SK-N-SH treated with all-trans-retinoic acid at 6 μM for 48 hours (cell line): ENCODE data around the gene PHF21B.

Experiments used
- ATAC-seq: fragments of 200-7000 bp; cut with Tn5 transposase; 3 replicates; pipeline ENCODE4 v1.9.1; 2020; ENCODE audit warnings: mild to moderate bottlenecking, moderate library complexity
- ARNTL ChIP-seq: fragments of 450-650 bp; formaldehyde crosslinking; IDR thresholded peaks from 2 replicates; pipeline ENCODE4 v1.5.0; 2020; ENCODE audit warnings: low read depth, mild to moderate bottlenecking, moderate library complexity, borderline replicate concordance
- BACH2 ChIP-seq: fragments of 250-450 bp; sonication (Bioruptor Pico); IDR thresholded peaks from 2 replicates; pipeline ENCODE4 v1.9.0; 2021; ENCODE audit warnings: mild to moderate bottlenecking, borderline replicate concordance
- ESRRG ChIP-seq: fragments of 250-450 bp; sonication (Bioruptor Pico); IDR thresholded peaks from 2 replicates; pipeline ENCODE4 v1.6.1; 2021; ENCODE audit warnings: mild to moderate bottlenecking
- GLIS3 ChIP-seq: fragments of 250-450 bp; sonication (Bioruptor Pico); IDR thresholded peaks from 2 replicates; pipeline ENCODE4 v1.5.0; 2020; ENCODE audit warnings: mild to moderate bottlenecking, moderate library complexity
- ISL1 ChIP-seq: fragments of 250-450 bp; sonication (Bioruptor Pico); IDR thresholded peaks from 2 replicates; pipeline ENCODE4 v2.1.2; 2022; ENCODE audit warnings: mild to moderate bottlenecking, moderate library complexity
- OSR1 ChIP-seq: fragments of 250-450 bp; sonication (Bioruptor Pico); IDR thresholded peaks from 2 replicates; pipeline ENCODE4 v1.8.0; 2022; ENCODE audit warnings: moderate library complexity, mild to moderate bottlenecking, inconsistent platforms
- PPARA ChIP-seq: fragments of 250-450 bp; sonication (Bioruptor Pico); IDR thresholded peaks from 2 replicates; pipeline ENCODE4 v1.5.0; 2020; ENCODE audit warnings: mild to moderate bottlenecking, borderline replicate concordance
- SNAI2 ChIP-seq: fragments of 250-450 bp; sonication (Bioruptor Pico); IDR thresholded peaks from 2 replicates; pipeline ENCODE4 v1.5.0; 2020; ENCODE audit warnings: mild to moderate bottlenecking, moderate library complexity
- TCF4 ChIP-seq: fragments of 250-450 bp; sonication (Bioruptor Pico); IDR thresholded peaks from 2 replicates; pipeline ENCODE4 v1.8.0; 2021; ENCODE audit warnings: mild to moderate bottlenecking, moderate library complexity, borderline replicate concordance
- TOX ChIP-seq: fragments of 250-450 bp; sonication (Bioruptor Pico); IDR thresholded peaks from 2 replicates; pipeline ENCODE4 v1.8.0; 2021; ENCODE audit warnings: mild to moderate bottlenecking, moderate library complexity, borderline replicate concordance
- ZC3H10 ChIP-seq: fragments of 250-450 bp; sonication (Bioruptor Pico); IDR thresholded peaks from 2 replicates; pipeline ENCODE4 v1.5.1; 2021; ENCODE audit warnings: mild to moderate bottlenecking, moderate library complexity
- ZFP3 ChIP-seq: fragments of 250-450 bp; sonication (Bioruptor Pico); IDR thresholded peaks from 2 replicates; pipeline ENCODE4 v1.5.0; 2020; ENCODE audit warnings: mild to moderate bottlenecking, moderate library complexity
- ZFP30 ChIP-seq: fragments of 450-650 bp; formaldehyde crosslinking; IDR thresholded peaks from 2 replicates; pipeline ENCODE4 v1.5.0; 2022; ENCODE audit warnings: mild to moderate bottlenecking, moderate library complexity
- ZNF565 ChIP-seq: fragments of 450-650 bp; formaldehyde crosslinking; conservative IDR thresholded peaks from 2 replicates; pipeline ENCODE4 v1.5.0; 2020; ENCODE audit warnings: low read depth, mild to moderate bottlenecking, moderate library complexity
- ZNF70 ChIP-seq: fragments of 450-650 bp; formaldehyde crosslinking; IDR thresholded peaks from 2 replicates; pipeline ENCODE4 v1.5.0; 2020; ENCODE audit warnings: mild to moderate bottlenecking, moderate library complexity
- ZNF8 ChIP-seq: fragments of 450-650 bp; formaldehyde crosslinking; IDR thresholded peaks from 2 replicates; pipeline ENCODE4 v1.5.0; 2020; ENCODE audit warnings: mild to moderate bottlenecking, moderate library complexity
- TF ChIP-seq, protein P1 (sequence below): fragments of 250-450 bp; sonication (Bioruptor Pico); IDR thresholded peaks from 2 replicates; pipeline ENCODE4 v1.5.0; 2020; ENCODE audit warnings: mild to moderate bottlenecking, moderate library complexity
- TF ChIP-seq, protein P2 (sequence below): fragments of 250-450 bp; sonication (Bioruptor Pico); IDR thresholded peaks from 2 replicates; pipeline ENCODE4 v1.5.1; 2020; ENCODE audit warnings: low read depth, mild to moderate bottlenecking, moderate library complexity
- TF ChIP-seq, protein P3 (sequence below): fragments of 250-450 bp; sonication (Bioruptor Pico); IDR thresholded peaks from 2 replicates; pipeline ENCODE4 v1.8.0; 2020; ENCODE audit warnings: mild to moderate bottlenecking, moderate library complexity, borderline replicate concordance
- TF ChIP-seq, protein P4 (sequence below): fragments of 250-450 bp; sonication (Bioruptor Pico); IDR thresholded peaks from 2 replicates; pipeline ENCODE4 v1.5.1; 2021; ENCODE audit warnings: mild to moderate bottlenecking, moderate library complexity
- TF ChIP-seq, protein P5 (sequence below): fragments of 250-450 bp; sonication (Bioruptor Pico); IDR thresholded peaks from 2 replicates; pipeline ENCODE4 v1.8.0; 2021; ENCODE audit warnings: low read depth, mild to moderate bottlenecking, moderate library complexity, borderline replicate concordance

The PHF21B gene

DNA sequence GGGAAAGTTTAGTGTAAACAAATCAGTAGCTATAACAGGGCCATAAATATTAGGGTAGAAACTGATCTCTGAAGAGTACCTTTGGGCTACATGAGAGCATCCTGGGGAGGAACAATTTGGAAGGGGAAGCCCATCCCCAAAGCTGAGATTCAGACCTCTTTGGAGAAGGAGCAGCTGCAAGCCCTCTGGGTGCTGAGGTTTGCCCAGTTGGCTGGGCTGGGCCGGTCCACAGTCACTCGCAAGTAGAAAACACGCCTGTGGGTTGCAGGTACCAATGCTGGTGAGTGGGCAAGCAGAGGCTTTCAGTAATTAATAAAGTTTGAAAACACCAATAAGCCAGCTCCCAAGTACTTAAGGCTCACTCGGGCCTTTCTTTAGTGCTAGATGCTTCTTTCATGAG lies 132.9 kb downstream of the PHF21B start:
- ATAC-seq: no peak

DNA sequence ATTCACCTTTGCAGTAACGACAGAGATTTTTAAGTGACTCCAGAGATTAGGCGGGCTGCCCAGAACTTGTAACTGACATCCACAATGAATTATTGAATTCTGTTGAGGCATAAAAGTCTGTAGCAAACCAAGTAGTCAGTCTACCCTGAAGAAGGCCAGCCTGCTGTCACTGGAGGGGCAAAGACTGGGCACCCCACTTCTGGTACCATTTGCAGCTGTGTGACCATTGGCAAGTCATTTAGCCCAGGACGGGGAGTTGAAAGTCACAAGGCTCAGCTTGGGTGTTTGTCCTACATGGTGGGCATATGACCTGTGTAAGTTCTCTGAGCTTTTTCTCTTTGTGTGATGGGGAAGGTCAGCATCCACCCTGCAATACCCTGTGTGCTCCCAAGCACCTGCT lies 138.0 kb downstream of the PHF21B start:
- TF ChIP-seq ZNF565 (CRISPR knock-in tag): no peak
- no peak for TF ChIP-seq ZFP3
- no peak for TF ChIP-seq OSR1 (CRISPR knock-in tag)

More for the DNA sequence above, 132.9 kb downstream of the PHF21B start:
- TF ChIP-seq ZNF70 (CRISPR knock-in tag): no peak
- TF ChIP-seq ESRRG: no peak
- no peak for TF ChIP-seq ISL1 (CRISPR knock-in tag)
- TF ChIP-seq, protein P1, sequence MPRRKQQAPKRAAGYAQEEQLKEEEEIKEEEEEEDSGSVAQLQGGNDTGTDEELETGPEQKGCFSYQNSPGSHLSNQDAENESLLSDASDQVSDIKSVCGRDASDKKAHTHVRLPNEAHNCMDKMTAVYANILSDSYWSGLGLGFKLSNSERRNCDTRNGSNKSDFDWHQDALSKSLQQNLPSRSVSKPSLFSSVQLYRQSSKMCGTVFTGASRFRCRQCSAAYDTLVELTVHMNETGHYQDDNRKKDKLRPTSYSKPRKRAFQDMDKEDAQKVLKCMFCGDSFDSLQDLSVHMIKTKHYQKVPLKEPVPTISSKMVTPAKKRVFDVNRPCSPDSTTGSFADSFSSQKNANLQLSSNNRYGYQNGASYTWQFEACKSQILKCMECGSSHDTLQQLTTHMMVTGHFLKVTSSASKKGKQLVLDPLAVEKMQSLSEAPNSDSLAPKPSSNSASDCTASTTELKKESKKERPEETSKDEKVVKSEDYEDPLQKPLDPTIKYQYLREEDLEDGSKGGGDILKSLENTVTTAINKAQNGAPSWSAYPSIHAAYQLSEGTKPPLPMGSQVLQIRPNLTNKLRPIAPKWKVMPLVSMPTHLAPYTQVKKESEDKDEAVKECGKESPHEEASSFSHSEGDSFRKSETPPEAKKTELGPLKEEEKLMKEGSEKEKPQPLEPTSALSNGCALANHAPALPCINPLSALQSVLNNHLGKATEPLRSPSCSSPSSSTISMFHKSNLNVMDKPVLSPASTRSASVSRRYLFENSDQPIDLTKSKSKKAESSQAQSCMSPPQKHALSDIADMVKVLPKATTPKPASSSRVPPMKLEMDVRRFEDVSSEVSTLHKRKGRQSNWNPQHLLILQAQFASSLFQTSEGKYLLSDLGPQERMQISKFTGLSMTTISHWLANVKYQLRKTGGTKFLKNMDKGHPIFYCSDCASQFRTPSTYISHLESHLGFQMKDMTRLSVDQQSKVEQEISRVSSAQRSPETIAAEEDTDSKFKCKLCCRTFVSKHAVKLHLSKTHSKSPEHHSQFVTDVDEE: no peak
- no peak for TF ChIP-seq ZFP30 (CRISPR knock-in tag)
- TF ChIP-seq ZNF565 (CRISPR knock-in tag): no peak
- TF ChIP-seq, protein P2, sequence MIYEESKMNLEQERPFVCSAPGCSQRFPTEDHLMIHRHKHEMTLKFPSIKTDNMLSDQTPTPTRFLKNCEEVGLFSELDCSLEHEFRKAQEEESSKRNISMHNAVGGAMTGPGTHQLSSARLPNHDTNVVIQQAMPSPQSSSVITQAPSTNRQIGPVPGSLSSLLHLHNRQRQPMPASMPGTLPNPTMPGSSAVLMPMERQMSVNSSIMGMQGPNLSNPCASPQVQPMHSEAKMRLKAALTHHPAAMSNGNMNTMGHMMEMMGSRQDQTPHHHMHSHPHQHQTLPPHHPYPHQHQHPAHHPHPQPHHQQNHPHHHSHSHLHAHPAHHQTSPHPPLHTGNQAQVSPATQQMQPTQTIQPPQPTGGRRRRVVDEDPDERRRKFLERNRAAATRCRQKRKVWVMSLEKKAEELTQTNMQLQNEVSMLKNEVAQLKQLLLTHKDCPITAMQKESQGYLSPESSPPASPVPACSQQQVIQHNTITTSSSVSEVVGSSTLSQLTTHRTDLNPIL (CRISPR knock-in tag): no peak
- no peak for TF ChIP-seq SNAI2 (CRISPR knock-in tag)
- TF ChIP-seq GLIS3: no peak
- no peak for TF ChIP-seq BACH2

DNA sequence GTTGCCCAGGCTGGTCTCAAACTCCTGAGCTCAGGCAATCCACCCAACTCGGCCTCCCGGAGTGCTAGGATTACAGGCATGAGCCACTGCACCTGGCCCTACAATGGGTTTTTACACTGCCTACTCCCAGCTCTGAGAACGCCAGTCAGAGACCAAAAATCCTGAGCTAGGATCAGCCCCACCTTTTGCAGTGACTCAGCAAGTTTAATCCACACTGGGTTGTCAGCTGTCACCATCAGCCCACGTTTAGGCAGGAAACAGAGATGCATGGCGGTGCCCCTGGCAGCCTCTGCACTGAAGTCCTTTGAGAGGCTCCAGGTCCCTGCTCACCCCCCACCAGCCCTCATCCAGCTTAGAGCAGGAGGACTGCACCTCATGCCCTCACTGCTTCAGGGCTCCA lies 139.8 kb downstream of the PHF21B start:
- no peak for ATAC-seq
- TF ChIP-seq PPARA (no peak), ZNF70 (CRISPR knock-in tag) (no peak), ISL1 (CRISPR knock-in tag) (no peak), GLIS3 (no peak), TCF4 (CRISPR knock-in tag) (no peak), ZFP3 (no peak), ESRRG (no peak), ZC3H10 (no peak), SNAI2 (CRISPR knock-in tag) (no peak), ZNF565 (CRISPR knock-in tag) (no peak), TOX (CRISPR knock-in tag) (no peak), OSR1 (CRISPR knock-in tag) (no peak), ARNTL (CRISPR knock-in tag) (no peak)
- TF ChIP-seq, protein P3, sequence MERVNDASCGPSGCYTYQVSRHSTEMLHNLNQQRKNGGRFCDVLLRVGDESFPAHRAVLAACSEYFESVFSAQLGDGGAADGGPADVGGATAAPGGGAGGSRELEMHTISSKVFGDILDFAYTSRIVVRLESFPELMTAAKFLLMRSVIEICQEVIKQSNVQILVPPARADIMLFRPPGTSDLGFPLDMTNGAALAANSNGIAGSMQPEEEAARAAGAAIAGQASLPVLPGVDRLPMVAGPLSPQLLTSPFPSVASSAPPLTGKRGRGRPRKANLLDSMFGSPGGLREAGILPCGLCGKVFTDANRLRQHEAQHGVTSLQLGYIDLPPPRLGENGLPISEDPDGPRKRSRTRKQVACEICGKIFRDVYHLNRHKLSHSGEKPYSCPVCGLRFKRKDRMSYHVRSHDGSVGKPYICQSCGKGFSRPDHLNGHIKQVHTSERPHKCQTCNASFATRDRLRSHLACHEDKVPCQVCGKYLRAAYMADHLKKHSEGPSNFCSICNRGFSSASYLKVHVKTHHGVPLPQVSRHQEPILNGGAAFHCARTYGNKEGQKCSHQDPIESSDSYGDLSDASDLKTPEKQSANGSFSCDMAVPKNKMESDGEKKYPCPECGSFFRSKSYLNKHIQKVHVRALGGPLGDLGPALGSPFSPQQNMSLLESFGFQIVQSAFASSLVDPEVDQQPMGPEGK (CRISPR knock-in tag): no peak
- TF ChIP-seq, protein P4, sequence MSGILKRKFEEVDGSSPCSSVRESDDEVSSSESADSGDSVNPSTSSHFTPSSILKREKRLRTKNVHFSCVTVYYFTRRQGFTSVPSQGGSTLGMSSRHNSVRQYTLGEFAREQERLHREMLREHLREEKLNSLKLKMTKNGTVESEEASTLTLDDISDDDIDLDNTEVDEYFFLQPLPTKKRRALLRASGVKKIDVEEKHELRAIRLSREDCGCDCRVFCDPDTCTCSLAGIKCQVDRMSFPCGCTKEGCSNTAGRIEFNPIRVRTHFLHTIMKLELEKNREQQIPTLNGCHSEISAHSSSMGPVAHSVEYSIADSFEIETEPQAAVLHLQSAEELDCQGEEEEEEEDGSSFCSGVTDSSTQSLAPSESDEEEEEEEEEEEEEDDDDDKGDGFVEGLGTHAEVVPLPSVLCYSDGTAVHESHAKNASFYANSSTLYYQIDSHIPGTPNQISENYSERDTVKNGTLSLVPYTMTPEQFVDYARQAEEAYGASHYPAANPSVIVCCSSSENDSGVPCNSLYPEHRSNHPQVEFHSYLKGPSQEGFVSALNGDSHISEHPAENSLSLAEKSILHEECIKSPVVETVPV: no peak

More for the DNA sequence above, 138.0 kb downstream of the PHF21B start:
- ATAC-seq: no peak

DNA sequence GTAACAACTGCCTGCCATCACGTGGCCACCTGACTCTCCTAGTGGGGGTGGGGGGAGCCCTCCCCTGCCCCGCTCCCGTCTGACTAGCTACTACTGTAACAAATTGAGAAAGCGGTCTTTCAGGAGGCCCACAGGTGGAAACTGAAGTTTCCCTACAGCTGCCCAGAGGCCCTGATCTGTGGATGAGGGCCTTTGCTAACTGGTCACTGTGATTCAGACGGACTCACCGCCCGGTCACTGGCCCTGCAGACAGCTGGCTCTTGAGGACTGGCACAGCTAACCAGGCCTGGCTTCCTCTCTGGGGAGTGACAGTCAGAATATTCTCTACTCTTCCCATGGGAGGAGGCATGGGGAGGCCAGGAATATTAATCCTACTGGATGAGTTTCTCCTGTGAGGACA lies 140.6 kb downstream of the PHF21B start:
- ATAC-seq: no peak
- TF ChIP-seq, protein P5, sequence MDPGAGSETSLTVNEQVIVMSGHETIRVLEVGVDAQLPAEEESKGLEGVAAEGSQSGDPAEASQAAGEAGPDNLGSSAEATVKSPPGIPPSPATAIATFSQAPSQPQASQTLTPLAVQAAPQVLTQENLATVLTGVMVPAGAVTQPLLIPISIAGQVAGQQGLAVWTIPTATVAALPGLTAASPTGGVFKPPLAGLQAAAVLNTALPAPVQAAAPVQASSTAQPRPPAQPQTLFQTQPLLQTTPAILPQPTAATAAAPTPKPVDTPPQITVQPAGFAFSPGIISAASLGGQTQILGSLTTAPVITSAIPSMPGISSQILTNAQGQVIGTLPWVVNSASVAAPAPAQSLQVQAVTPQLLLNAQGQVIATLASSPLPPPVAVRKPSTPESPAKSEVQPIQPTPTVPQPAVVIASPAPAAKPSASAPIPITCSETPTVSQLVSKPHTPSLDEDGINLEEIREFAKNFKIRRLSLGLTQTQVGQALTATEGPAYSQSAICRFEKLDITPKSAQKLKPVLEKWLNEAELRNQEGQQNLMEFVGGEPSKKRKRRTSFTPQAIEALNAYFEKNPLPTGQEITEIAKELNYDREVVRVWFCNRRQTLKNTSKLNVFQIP (CRISPR knock-in tag): no peak
- TF ChIP-seq ZFP3 (no peak), ZNF565 (CRISPR knock-in tag) (no peak), BACH2 (no peak), ZNF8 (CRISPR knock-in tag) (no peak), PPARA (no peak), ISL1 (CRISPR knock-in tag) (no peak), ZFP30 (CRISPR knock-in tag) (no peak)
- TF ChIP-seq, protein P2 (CRISPR knock-in tag): no peak
- TF ChIP-seq, protein P4: no peak
- TF ChIP-seq, protein P1: no peak
